Activated CD4-positive, alpha-beta T cell treated with anti-CD3 and anti-CD28 coated beads, Interleukin-2, amount 50 U/mL, for 16 hours (primary cell): Measurements from ENCODE around the gene USP48.
A peak's percentile ranks its signal among the peaks of the same experiment; 100 is the strongest.

Experiments
- DNase-seq: peaks from one replicate; pipeline ENCODE4 v3.0.0-alpha.2; 2020

USP48 gene

GRCh38 chr1:21667348-21668231 lies 115.4 kb downstream of the USP48 start:
- DNase-seq: no peak

DNA sequence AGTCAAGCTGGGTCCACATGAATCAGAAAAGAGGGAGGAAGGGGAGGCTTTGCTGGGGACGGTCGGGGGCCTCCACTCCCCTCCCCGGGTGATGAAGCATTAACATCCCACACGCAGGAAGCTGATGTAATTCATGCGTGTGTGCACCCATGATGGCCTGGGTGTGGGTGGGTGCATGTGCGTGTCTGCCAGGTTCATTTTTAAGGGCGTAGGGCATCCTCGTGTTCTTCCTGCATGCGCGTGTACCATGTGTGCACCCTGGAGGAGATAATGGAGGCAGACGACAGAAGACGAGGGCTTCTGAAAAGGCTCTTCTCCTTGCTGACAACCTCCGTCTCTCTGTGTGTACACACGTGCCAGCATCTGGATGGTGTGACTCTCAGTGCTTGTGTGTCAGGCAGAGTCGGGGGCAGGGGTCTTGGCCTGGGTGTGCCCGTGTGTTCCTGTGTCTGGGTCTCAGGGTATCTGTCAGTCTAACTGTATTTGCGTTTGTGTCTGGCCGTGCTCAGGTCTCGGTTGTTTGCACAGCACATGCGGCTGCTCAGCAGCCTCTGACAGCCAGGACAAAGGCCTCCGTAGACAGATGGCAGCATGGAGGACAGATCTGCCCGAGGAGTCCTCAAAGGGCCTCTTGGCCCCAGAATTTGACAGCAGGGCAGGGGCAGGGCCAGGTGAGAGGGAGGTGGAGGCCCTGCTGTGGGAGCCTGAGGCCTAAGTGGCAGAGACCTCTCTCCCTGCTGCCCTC lies 116.2 kb downstream of the USP48 start:
- DNase-seq: no peak

DNA sequence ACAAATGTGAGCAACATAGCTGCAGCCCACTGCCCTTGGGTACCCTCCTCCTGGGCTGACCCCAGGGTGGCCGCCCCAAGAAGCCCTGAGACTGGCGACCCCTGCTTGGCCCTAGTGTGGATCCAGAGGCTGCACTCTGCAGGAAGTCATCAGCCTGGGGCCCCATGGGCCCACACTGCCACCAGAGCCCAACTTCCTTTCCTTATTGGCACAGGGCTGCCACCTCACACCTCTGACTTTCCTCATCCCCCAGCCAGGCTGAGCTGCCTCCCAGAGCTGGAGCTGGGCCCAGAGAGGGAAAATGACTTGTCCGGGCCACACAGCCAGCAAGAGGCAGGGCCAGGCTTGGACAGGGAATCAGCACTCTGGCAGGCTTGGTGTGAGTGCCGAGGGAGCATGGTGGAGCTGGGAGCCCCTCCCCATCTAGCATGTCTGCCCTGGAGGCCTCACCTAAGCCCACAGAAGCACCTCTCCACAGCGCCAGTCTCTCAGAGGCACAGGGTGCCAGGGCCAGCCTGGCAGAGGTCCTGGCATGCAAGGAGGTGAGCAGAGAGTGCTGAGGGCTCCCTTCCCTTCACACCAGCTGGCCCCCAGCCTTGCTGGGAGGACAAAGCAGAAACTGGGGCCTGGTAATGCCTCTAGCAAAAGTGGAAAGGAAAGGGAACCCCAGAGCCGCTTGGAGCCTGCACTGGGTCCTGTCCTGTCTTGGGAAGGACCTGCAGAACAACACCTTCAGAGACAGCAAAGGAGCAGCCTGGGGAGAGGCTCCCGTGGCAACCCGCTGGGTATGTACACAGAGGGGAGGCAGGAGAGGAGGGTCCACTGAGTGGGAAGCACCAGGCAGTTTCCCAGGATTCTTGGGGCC lies 117.0 kb downstream of the USP48 start:
- no peak for DNase-seq

- no peak for DNase-seq
Observed at GRCh38 chr1:21664806-21665588, 118.0 kb downstream of the USP48 start.

DNA sequence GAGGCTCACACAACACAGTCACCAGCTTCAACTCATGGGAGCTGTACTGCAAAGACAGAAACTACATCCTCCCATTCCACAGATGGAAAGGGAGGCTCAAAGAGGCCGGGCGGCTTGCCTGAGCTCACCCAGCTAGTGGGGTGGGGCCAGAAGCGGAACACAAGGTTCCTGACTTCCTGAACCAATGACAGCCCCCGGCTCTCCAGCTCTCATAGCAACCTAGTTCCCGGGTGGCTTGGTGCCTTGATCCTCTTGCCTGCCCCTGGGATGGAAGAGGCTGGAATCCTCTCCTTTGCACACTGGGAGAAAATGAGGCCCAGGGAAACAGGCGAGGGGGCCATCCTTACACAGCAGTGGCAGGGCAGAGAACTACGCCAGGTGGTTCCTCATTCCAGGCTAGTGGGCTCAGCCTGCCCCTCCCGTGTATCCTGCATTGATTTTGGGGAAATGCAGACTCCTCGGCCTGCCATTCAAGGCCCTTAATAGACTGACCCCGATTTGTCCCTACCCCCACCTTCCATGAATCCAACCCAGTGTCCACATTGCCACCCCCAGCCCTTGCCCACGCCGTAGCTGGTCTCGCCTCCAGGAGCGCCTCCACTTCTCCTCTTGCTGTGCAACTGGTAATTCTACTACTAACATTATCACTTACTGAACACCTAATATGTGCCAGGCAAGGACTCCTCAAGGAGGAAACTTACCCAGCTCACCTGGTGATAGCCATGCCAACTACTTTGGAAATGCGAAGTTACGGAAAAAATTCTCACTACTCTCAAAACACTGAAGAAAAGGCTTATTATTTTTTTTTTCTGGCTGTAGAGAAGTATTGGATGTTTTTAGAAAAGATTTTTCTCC lies 118.8 kb downstream of the USP48 start:
- DNase-seq: no peak

GRCh38 chr1:21663248-21663950 lies 119.5 kb downstream of the USP48 start:
- DNase-seq: no peak

GRCh38 chr1:21662426-21663247 lies 120.3 kb downstream of the USP48 start:
- no peak for DNase-seq

DNA sequence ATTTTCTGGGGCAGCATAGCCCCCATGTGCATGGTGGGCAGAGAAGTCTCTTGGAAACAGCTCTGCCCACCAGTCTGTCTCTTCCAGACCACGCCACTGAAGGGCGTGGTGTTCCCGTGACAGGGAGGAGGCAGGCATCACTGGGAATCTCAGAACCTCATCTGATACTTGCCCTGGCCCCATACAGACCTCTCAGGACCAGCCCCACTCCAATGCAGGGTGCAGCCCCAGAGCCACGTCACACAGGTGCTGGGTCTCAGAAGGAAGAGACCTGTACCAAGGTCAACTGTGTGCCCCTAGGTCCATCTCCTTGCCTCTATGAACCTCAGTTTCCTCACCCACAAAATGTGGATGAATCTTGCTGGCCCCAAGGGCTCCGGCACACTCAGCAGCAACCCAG lies 121.1 kb downstream of the USP48 start:
- no peak for DNase-seq

- DNase-seq: no peak
Observed at GRCh38 chr1:21659924-21660326, 123.0 kb downstream of the USP48 start.

GRCh38 chr1:21659099-21659923 lies 123.6 kb downstream of the USP48 start:
- DNase-seq: peak; percentile 67

DNA sequence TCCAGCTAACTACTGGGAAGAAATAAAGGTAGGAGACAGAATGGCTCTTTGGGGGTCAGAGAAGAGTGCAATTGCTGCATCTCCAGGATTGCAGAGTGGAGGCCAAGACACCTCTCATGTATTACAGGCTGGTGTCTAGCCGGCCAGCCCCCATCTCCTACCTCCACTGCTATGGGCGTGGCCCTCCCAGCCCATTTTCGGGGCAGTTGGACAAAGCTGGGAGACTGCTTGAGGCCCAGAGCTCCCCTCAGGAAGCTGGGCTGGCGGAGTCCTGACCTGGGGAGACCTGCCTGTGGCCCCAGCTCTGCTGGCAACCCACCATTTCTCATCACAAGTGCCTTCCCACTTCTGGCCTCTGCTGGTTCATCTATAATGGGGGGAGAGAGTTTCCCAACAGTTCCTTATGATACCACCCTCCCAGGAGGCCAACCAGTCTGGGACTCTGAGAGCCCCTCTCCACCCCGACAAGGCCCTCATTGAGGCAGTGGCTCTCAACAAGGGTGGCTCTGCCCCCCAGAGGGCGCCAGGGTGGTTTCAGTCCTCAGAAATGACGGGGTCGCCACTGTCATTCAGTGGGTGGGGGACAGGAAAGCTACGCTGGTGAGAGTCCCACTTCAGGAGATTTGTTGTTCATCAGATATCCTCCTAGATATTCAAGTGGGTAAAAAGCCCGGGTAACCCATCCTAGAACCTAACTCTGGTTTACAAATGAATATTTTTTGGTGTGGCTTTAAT lies 125.3 kb downstream of the USP48 start:
- no peak for DNase-seq

GRCh38 chr1:21655748-21656147 lies 127.2 kb downstream of the USP48 start:
- no peak for DNase-seq

GRCh38 chr1:21655259-21655658 lies 127.7 kb downstream of the USP48 start:
- no peak for DNase-seq

- DNase-seq: no peak
Observed at GRCh38 chr1:21654209-21654608, 128.7 kb downstream of the USP48 start.

GRCh38 chr1:21653744-21654100 lies 129.2 kb downstream of the USP48 start:
- no peak for DNase-seq

DNA sequence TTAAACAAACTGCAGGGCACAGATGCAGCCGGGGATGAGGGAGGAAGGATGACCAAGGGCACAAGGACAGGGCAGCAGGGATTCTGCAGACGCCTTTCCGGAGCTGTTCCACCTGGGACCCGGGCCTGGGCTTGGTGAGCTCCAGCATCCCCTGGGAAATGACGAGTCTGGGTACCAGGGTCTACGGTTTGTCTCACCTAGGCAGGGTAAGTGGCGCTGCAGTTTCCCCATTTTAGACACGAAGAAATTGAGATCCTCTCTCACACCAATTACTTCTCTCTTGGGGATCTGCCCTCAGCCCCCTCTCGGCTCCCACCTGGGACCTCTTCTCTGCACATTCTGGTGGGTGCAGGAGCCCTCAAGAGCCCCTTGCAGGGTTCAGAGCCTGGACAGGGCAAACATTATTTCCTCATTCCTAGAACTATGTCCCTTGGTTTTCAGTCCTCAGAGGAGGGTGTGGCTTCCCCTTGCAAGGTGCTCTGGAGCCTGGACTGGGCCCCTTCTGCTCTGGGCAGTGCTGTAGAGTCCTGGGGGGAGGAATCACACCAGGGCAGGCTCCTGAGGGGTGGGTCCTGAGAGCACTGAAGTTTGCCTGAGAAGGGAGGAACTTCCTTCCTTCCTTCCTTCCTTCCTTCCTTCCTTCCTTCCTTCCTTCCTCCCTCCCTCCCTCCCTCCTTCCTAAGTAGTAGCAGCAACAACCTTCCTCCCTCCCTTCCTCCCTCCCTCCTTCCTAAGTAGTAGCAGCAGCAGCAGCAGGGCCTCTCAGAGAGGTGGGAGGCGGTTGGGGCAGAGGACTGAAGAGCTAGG lies 129.8 kb downstream of the USP48 start:
- no peak for DNase-seq
